Fibroblast of lung (primary cell): ENCODE measurements around the gene GALNT12. TPM values are rescaled to one million over a fixed set of nuclear protein-coding genes. Genes with fewer than 3 reads are reported as not detected.

Experiments used
- DNase-seq, 2 donors: peaks; one replicate each; pipeline versions ENCODE4 v3.0.0 to v3.0.0-alpha.2; 2010; ENCODE audit warnings: low read depth in 2 of 2
- H2AFZ ChIP-seq: 2 replicates; pipeline ENCODE4 v1.5.1; 2012; ENCODE audit warnings: low read length, control low read depth, inconsistent platforms
- H3K27ac ChIP-seq: 2 replicates; pipeline ENCODE4 v1.5.1; 2011; ENCODE audit warnings: low read length, control low read depth; ENCODE audit not compliant: insufficient read depth
- H3K27me3 ChIP-seq: 2 replicates; pipeline ENCODE4 v1.5.1; 2011; ENCODE audit warnings: mild to moderate bottlenecking, low read length; ENCODE audit not compliant: control insufficient read depth, insufficient read depth
- H3K36me3 ChIP-seq: 2 replicates; pipeline ENCODE4 v1.5.1; 2011; ENCODE audit warnings: low read length; ENCODE audit not compliant: control insufficient read depth, insufficient read depth
- H3K4me1 ChIP-seq: 2 replicates; pipeline ENCODE4 v1.5.1; 2011; ENCODE audit warnings: low read length; ENCODE audit not compliant: control insufficient read depth, insufficient read depth; ENCODE audit errors: extremely low read depth
- H3K4me2 ChIP-seq: 2 replicates; pipeline ENCODE4 v1.5.1; 2011; ENCODE audit warnings: low read length, control low read depth; ENCODE audit not compliant: insufficient read depth; ENCODE audit errors: extremely low read depth
- H3K4me3 ChIP-seq, 4 experiments: fragments of 200-600 bp in 1 of 4; sonication (generic) in 1 of 4; replicated peaks in 1 of 4; 2 replicates each; pipeline ENCODE4 v1.5.1; 2011 to 2016; ENCODE audit warnings: low read length in 4 of 4, low read depth in 3 of 4, mild to moderate bottlenecking in 3 of 4, control low read depth in 2 of 4, inconsistent platforms in 1 of 4, mixed read lengths in 1 of 4; ENCODE audit not compliant: insufficient read depth in 1 of 4; ENCODE audit errors: control extremely low read depth in 1 of 4
- H3K79me2 ChIP-seq: 2 replicates; pipeline ENCODE4 v1.5.1; 2012; ENCODE audit warnings: mild to moderate bottlenecking, low read length, inconsistent platforms; ENCODE audit not compliant: control insufficient read depth, insufficient read depth
- H3K9ac ChIP-seq: 2 replicates; pipeline ENCODE4 v1.5.1; 2011; ENCODE audit warnings: mild to moderate bottlenecking, low read length, control low read depth; ENCODE audit not compliant: insufficient read depth
- H3K9me3 ChIP-seq: 2 replicates; pipeline ENCODE4 v1.5.1; 2012; ENCODE audit warnings: low read depth, low read length; ENCODE audit not compliant: control insufficient read depth, insufficient read depth
- H4K20me1 ChIP-seq: 2 replicates; pipeline ENCODE4 v1.5.1; 2011; ENCODE audit warnings: low read length; ENCODE audit not compliant: control insufficient read depth, insufficient read depth; ENCODE audit errors: extremely low read depth
- CTCF ChIP-seq, 2 donors: IDR thresholded peaks in 1 of 2; conservative IDR thresholded peaks in 1 of 2; 1 replicate in 1 of 2; 2 replicates in 1 of 2; pipeline ENCODE4 v1.5.1; 2011 to 2012; ENCODE audit warnings: low read length in 2 of 2, control low read depth in 1 of 2, inconsistent platforms in 1 of 2, low read depth in 1 of 2, mild to moderate bottlenecking in 1 of 2
- EZH2 ChIP-seq: IDR thresholded peaks from 2 replicates; pipeline ENCODE4 v1.5.1; 2012; ENCODE audit warnings: low read length, control low read depth, mild to moderate bottlenecking; ENCODE audit errors: missing control alignments
- polyA plus RNA-seq, 2 donors: library from polyadenylated mRNA; depleted of rRNA in 1 of 2; stranded (reverse) in 1 of 2; unstranded in 1 of 2; fragments of >200 nt; gene quantifications; 2 replicates each; pipeline ENCODE4 v1.2.1, GENCODE V29; 2011 to 2012; ENCODE audit warnings: missing spikeins in 1 of 2
- total RNA-seq: library from RNA; depleted of rRNA; stranded (reverse); fragments of >200 nt; gene quantifications from 2 replicates; pipeline ENCODE4 v1.2.1, GENCODE V29; 2014

GALNT12 gene
- total and polyA plus RNA-seq, 2 donors (not counting 1 experiment from before 2014, with no cell fraction given): 9.4 to 18.2 TPM

GRCh38 chr9:98875536-98875935 is 68.1 kb downstream of the GALNT12 start:
- Histone ChIP-seq H4K20me1 (no peaks in the 10 kb centered on the region), H3K36me3 (no peaks in the 10 kb centered on the region), H3K27me3 (no peaks in the 10 kb centered on the region), H3K9me3 (no peaks in the 10 kb centered on the region), H3K9ac (no peak overlapping the region), H3K4me3 (no peak overlapping the region), H3K79me2 (no peaks in the 10 kb centered on the region), H3K27ac (no peak overlapping the region), H2AFZ (no peak overlapping the region), H3K4me1 (peaks cover 5% of the 10 kb centered on the region), H3K4me2 (no peak overlapping the region)
- DNase-seq: no peak
- TF ChIP-seq CTCF (conservative IDR thresholded peaks at IDR 0.05 in 1 of 2, IDR thresholded peaks at IDR 0.05 in 1 of 2; ENCODE audit: low read depth in 1 of 2, low read length in 2 of 2) (no peak), EZH2 (no peak)

- H3K4me3 ChIP-seq: no peak overlapping the region
- no peaks in the 10 kb centered on the region for H3K9me3 ChIP-seq
- H4K20me1 ChIP-seq: no peaks in the 10 kb centered on the region
- no peaks in the 10 kb centered on the region for H3K27me3 ChIP-seq
- no peak overlapping the region for H3K27ac ChIP-seq
- TF ChIP-seq CTCF (conservative IDR thresholded peaks at IDR 0.05 in 1 of 2, IDR thresholded peaks at IDR 0.05 in 1 of 2; ENCODE audit: low read depth in 1 of 2, low read length in 2 of 2) (no peak), EZH2 (no peak)
- DNase-seq: no peak
- H2AFZ ChIP-seq: no peak overlapping the region
- H3K4me1 ChIP-seq: peaks cover 11% of the 10 kb centered on the region
- no peak overlapping the region for H3K4me2 ChIP-seq
- no peak overlapping the region for H3K9ac ChIP-seq
- H3K79me2 ChIP-seq: no peaks in the 10 kb centered on the region
- no peaks in the 10 kb centered on the region for H3K36me3 ChIP-seq
Measured at GRCh38 chr9:98877311-98877710, 69.8 kb downstream of the GALNT12 start.

- no peaks in the 10 kb centered on the region for H3K9me3 ChIP-seq
- peaks cover 7% of the 10 kb centered on the region for H3K4me1 ChIP-seq
- no peaks in the 10 kb centered on the region for H4K20me1 ChIP-seq
- H3K27ac ChIP-seq: no peak overlapping the region
- no peak for TF ChIP-seq EZH2
- TF ChIP-seq CTCF (conservative IDR thresholded peaks at IDR 0.05 in 1 of 2, IDR thresholded peaks at IDR 0.05 in 1 of 2; ENCODE audit: low read depth in 1 of 2, low read length in 2 of 2): no peak
- no peak overlapping the region for H2AFZ ChIP-seq
- no peak overlapping the region for H3K4me3 ChIP-seq
- no peaks in the 10 kb centered on the region for H3K27me3 ChIP-seq
- H3K4me2 ChIP-seq: no peak overlapping the region
- no peak for DNase-seq
- no peak overlapping the region for H3K9ac ChIP-seq
- no peaks in the 10 kb centered on the region for H3K36me3 ChIP-seq
- no peaks in the 10 kb centered on the region for H3K79me2 ChIP-seq
Measured at GRCh38 chr9:98879094-98879962, 71.9 kb downstream of the GALNT12 start.
